ENCODE results near the gene CBFA2T3.

Gene CBFA2T3

GRCh38 chr16:88956546-88957432, 20.2 kb downstream of the CBFA2T3 start:
- H3K27ac ChIP-seq, result no peak overlapping the region
- no peaks in the 10 kb centered on the region for H3K9me3 ChIP-seq (ENCODE audit: control insufficient read depth, low read length)
- H2AFZ ChIP-seq, result no peak overlapping the region
- no peaks in the 10 kb centered on the region for H3K27me3 ChIP-seq (ENCODE audit: control insufficient read depth, insufficient read depth, low read length)
- no peak overlapping the region for H3K9ac ChIP-seq
- H3K4me3 ChIP-seq (ENCODE audit: low read depth, low read length), result no peak overlapping the region
- no peaks in the 10 kb centered on the region for H3K79me2 ChIP-seq
- H3K4me2 ChIP-seq (ENCODE audit: low read length), result no peak overlapping the region
- no peaks in the 10 kb centered on the region for H3K36me3 ChIP-seq (ENCODE audit: control insufficient read depth, insufficient read depth, low read length)
- TF ChIP-seq CTCF (IDR thresholded peaks at IDR 0.05), result no peak
- H3K4me1 ChIP-seq, result no peaks in the 10 kb centered on the region

GRCh38 chr16:88955906-88956305, 21.1 kb downstream of the CBFA2T3 start:
- no peaks in the 10 kb centered on the region for H3K9me3 ChIP-seq (ENCODE audit: control insufficient read depth, low read length)
- no peak overlapping the region for H3K9ac ChIP-seq
- H3K27ac ChIP-seq, result no peak overlapping the region
- H2AFZ ChIP-seq, result no peak overlapping the region
- H3K4me1 ChIP-seq, result no peaks in the 10 kb centered on the region
- no peak for TF ChIP-seq CTCF (IDR thresholded peaks at IDR 0.05)
- H3K4me3 ChIP-seq (ENCODE audit: low read depth, low read length), result no peak overlapping the region
- no peaks in the 10 kb centered on the region for H3K27me3 ChIP-seq (ENCODE audit: control insufficient read depth, insufficient read depth, low read length)
- no peak overlapping the region for H3K4me2 ChIP-seq (ENCODE audit: low read length)
- H3K36me3 ChIP-seq (ENCODE audit: control insufficient read depth, insufficient read depth, low read length), result no peaks in the 10 kb centered on the region
- no peaks in the 10 kb centered on the region for H3K79me2 ChIP-seq

DNA sequence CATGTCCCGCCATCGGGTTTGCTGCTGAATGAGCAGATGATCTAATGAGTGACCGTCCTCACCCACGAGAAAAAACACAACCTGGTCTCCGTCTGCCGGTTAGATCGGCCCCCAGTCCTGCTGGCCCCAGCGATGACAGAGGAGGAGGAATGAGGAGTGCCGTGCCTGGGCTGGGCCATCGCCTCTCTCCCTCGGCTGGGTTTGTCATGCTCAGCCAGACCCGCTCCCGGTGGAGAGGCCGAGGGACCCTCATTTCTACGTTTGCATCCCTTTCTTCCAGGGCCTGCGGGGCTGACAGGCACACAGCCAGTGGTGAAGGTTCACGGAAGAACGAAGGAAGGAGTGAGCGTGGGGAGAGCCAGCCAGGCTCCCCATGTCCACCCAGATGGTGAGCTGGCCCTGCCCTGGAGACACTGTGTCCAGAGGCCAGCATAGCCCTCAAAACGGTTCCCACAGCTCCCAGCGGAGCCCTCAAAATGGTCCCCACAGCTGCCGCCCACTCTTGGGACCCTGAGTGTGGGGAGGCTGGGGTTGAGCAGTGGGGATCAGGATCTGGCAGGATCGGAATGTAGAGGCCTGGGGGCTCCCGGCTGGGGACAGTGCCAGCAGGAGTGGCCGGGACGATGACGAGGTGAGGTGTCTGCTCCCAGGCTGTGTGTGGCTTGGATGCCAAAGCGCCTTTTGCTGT, 23.9 kb downstream of the CBFA2T3 start:
- Histone ChIP-seq H3K9ac (no peak overlapping the region), H3K27me3 (ENCODE audit: control insufficient read depth, insufficient read depth, low read length) (no peaks in the 10 kb centered on the region)

DNA sequence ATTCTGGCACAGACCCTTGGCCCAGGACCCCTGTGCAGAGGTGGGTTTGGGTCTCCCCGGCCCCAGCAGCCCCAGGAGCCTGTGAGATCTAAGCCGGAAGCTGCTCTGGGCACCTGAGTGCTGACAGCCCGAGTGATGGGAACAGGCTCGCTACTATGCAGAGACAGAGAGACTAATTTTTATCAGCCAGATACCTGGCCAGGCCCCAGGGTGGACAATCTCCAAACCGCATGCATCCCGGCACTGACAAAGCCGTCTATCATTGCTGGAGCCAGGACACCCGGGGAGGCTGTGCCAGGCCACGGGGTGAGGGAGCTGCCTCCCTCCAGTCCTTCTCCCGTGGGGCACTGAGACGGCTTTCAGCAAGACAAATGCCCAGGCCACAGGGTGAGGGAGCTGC, 25.0 kb downstream of the CBFA2T3 start:
- TF ChIP-seq CTCF (IDR thresholded peaks at IDR 0.05), result no peak
- H3K27me3 ChIP-seq (ENCODE audit: control insufficient read depth, insufficient read depth, low read length), result no peaks in the 10 kb centered on the region
- H3K79me2 ChIP-seq, result no peaks in the 10 kb centered on the region
- H3K4me1 ChIP-seq, result no peaks in the 10 kb centered on the region
- no peak overlapping the region for H2AFZ ChIP-seq
- H3K36me3 ChIP-seq (ENCODE audit: control insufficient read depth, insufficient read depth, low read length), result no peaks in the 10 kb centered on the region
- no peak overlapping the region for H3K27ac ChIP-seq
- H3K9me3 ChIP-seq (ENCODE audit: control insufficient read depth, low read length), result no peaks in the 10 kb centered on the region
- H3K4me2 ChIP-seq (ENCODE audit: low read length), result no peak overlapping the region
- no peak overlapping the region for H3K9ac ChIP-seq
- no peak overlapping the region for H3K4me3 ChIP-seq (ENCODE audit: low read depth, low read length)

More for the DNA sequence above, 23.9 kb downstream of the CBFA2T3 start:
- TF ChIP-seq CTCF (IDR thresholded peaks at IDR 0.05), result no peak
- Histone ChIP-seq H2AFZ (no peak overlapping the region), H3K9me3 (ENCODE audit: control insufficient read depth, low read length) (no peaks in the 10 kb centered on the region), H3K4me2 (ENCODE audit: low read length) (no peak overlapping the region), H3K36me3 (ENCODE audit: control insufficient read depth, insufficient read depth, low read length) (no peaks in the 10 kb centered on the region), H3K4me3 (ENCODE audit: low read depth, low read length) (no peak overlapping the region), H3K79me2 (no peaks in the 10 kb centered on the region), H3K4me1 (no peaks in the 10 kb centered on the region), H3K27ac (no peak overlapping the region)

All from parathyroid adenoma (tissue), 2 donors.